HG02943 (cell line): ENCODE results near the gene TMEM107.

Experiments used
- ATAC-seq: cut with Tn5 transposase; IDR thresholded peaks from one replicate; pipeline ENCODE4 v1.9.1; 2021; ENCODE audit warnings: mild to moderate bottlenecking, low read depth, moderate library complexity; ENCODE audit not compliant: unreplicated experiment

Gene TMEM107

GRCh38 chr17:8151641-8152111 is 24.5 kb downstream of the TMEM107 start:
- no peak for ATAC-seq

- no peak for ATAC-seq
These were observed 25.0 kb downstream of the TMEM107 start for GRCh38 chr17:8151120-8151640.

- ATAC-seq = no peak
These were observed 25.7 kb downstream of the TMEM107 start for GRCh38 chr17:8150194-8151119.

GRCh38 chr17:8149419-8150193 is 26.6 kb downstream of the TMEM107 start:
- no peak for ATAC-seq

GRCh38 chr17:8148560-8148959 is 27.6 kb downstream of the TMEM107 start:
- ATAC-seq = no peak

- ATAC-seq = no peak
These were observed 28.3 kb downstream of the TMEM107 start for GRCh38 chr17:8147805-8148404.

GRCh38 chr17:8147141-8147804 is 28.9 kb downstream of the TMEM107 start:
- no peak for ATAC-seq

GRCh38 chr17:8146381-8147140 is 29.6 kb downstream of the TMEM107 start:
- ATAC-seq = no peak

- ATAC-seq = no peak
These were observed 30.4 kb downstream of the TMEM107 start for GRCh38 chr17:8145811-8146210.

- no peak for ATAC-seq
These were observed 31.6 kb downstream of the TMEM107 start for GRCh38 chr17:8144401-8145231.

GRCh38 chr17:8143581-8144400 is 32.4 kb downstream of the TMEM107 start:
- ATAC-seq = no peak

- no peak for ATAC-seq
These were observed 33.1 kb downstream of the TMEM107 start for GRCh38 chr17:8142887-8143580.

GRCh38 chr17:8142158-8142886 is 33.9 kb downstream of the TMEM107 start:
- ATAC-seq = no peak

GRCh38 chr17:8141741-8142140 is 34.4 kb downstream of the TMEM107 start:
- ATAC-seq = no peak

GRCh38 chr17:8141045-8141444 is 35.1 kb downstream of the TMEM107 start:
- no peak for ATAC-seq
